ENCODE data around the gene FANCD2.
"Not testable (repeated sequence)": the region's sequence is repeated elsewhere in the genome, so short reads cannot be mapped to it uniquely, and the experiment has no call there.

Gene FANCD2

GRCh38 chr3:10026084-10026890 is at the start of gene FANCD2:
Gene FANCD2, plus strand, starts transcription at chr3:10026437. Its CDS starts 2,221 bp downstream, at chr3:10028658.
- DNase-seq = peak; percentile 37 to 93 (median 81)

- DNase-seq = peak in 19 of 51 donors; percentile 2 to 48 (median 17)
Observed at GRCh38 chr3:9976721-9977709, 49.2 kb upstream of the FANCD2 start.

DNA sequence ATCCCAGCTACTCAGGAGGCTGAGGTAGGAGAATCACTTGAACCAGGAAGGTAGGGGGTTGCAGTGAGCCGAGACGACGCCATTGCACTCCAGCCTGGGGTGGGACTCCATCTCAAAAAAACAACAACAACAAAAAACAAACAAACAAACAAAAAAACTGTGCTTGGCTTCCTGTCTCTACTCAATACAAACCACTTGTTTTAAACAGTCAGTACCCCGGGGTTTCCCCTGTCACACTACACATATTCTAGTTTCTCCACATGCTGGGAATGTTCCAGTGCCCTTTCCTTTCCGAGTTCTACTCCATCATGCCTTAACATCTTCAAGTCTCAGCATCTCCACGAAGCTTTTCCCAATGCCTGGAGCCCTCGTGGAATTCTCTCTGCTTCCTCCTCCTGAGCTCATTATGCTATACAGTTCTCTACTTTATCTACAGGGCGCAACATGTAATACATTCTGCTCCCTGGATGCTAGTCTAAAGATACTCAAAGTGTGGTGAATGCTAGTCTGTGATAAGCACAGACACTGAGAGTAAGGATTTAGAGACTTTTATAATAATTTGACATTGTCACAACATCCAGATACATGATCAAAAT is 47.4 kb upstream of the FANCD2 start:
- no peak for DNase-seq

DNA sequence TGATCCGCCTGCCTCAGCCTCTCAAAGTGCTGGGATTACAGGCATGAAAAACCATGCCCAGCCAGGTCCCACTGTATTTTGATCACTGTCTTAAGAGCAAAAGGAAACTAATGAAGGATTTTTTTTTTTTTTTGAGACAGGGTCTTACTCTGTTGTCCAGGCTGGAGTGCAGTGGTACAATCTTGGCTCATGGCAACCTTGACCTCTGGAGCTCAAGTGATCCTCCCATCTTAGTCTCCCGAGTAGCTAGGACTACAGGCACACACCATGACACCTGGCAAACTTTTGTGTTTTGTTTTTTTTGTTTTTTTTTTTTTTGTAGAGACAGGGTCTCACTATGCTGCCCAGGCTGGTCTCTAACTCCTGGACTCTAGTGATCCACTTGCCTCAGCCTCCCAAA is 46.0 kb upstream of the FANCD2 start:
- DNase-seq = no peak

DNA sequence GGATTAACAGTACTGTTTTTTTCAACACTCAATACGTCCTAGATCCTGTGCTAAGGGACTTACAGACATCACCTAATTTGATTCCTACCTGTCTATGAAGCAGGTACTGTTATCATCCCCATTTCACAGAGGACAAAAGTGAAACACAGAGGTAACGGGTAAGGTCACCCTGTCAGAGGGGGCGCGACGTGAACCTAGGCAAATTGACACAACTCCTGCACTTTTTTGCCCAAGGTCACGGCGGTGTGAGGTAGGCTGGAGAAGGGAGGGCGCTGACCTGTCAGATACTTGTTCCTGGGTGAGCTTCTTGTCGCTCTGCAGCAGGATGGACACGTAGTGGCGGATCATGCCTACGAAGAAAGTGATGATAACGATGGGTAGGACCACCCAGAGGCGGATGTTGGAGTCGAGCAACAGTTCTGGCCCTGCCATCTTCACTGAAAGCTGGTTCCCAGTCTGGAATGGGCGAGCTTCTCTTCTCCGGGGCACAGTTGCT is 40.0 kb upstream of the FANCD2 start:
- DNase-seq = no peak

GRCh38 chr3:9994086-9994844 is 32.0 kb upstream of the FANCD2 start:
- DNase-seq = no peak

GRCh38 chr3:10000686-10001085 is 25.6 kb upstream of the FANCD2 start:
- DNase-seq = no peak

DNA sequence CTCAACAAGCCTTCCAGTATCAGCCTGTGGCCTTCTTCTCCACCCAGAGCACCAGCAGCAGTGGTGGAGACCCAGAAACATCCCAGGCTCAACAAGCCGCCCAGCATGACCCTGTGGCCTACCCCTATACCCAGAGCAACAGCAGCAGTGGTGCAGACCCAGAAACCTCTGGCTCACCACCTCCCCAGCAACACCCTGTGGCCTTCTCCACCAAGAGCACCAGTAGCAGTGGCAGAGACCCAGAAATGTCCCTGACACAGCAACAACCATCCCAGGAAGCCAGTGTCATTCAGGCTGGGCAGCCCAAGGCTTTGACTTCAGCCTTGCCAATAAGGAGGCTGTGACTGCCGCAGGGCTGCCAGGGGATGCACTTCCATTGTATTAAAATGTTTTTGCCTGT is 23.3 kb upstream of the FANCD2 start:
- no peak for DNase-seq

DNA sequence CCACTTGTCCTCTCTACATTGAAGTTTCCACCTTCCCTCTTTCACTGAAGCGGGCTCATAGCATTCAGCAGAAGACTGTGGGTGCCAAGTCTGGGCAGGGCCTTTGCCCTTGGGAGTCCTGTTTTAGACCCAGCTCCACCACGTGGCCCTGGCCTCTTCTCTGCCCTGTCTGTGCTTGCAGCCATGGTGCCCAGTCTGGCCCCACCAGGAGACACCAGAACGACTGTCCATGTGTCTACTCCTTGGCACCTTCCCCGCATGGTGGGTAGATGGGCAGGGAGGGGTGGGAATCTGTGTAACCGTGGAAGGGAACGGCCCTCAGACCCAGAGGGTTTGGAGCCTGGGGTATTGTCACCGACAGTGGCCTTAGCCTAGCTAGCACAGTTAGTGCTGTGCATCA is 21.7 kb upstream of the FANCD2 start:
- no peak for DNase-seq

GRCh38 chr3:10004960-10005564 is 21.2 kb upstream of the FANCD2 start:
- DNase-seq = no peak

GRCh38 chr3:10006048-10006761 is 20.0 kb upstream of the FANCD2 start:
- no peak for DNase-seq

- no peak for DNase-seq
Observed at GRCh38 chr3:10006762-10007090, 19.5 kb upstream of the FANCD2 start.

GRCh38 chr3:10007126-10007782 is 19.0 kb upstream of the FANCD2 start:
- no peak for DNase-seq

DNA sequence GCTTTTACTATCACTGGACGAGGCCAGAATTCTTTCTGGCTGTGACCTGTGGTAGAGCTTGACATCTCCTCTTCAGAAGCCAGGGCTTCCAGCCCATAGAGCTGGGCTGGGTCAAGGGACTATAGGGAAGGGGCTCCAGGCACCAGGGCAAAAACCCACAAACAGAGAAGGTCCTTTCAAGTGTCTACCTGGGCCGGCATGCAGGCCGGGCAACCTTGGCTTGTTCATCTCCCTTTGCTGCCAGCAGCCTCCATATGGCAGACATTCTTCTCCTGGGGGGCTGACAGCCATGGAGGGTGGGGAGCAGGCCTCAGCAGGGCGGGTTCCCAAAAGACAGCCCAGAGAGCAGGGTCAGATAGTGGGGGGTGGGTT is 18.0 kb upstream of the FANCD2 start:
- not testable (repeated sequence) for DNase-seq

GRCh38 chr3:10008588-10009344 is 17.5 kb upstream of the FANCD2 start:
- DNase-seq = peak in 47 of 51 donors; percentile 9 to 89 (median 65)

- peak in 1 of 51 donors; percentile 46 for DNase-seq
Observed at GRCh38 chr3:10010421-10010877, 15.8 kb upstream of the FANCD2 start.

GRCh38 chr3:10010878-10011465 is 15.3 kb upstream of the FANCD2 start:
- peak; percentile 30 to 96 (median 88) for DNase-seq

GRCh38 chr3:10011631-10012030 is 14.6 kb upstream of the FANCD2 start:
- DNase-seq = peak in 9 of 51 donors; percentile 27 to 54 (median 32)
